Epithelial cell of esophagus (primary cell): ENCODE data around the gene CYB5RL.

ENCODE experiments used
- DNase-seq: peaks from one replicate; pipeline ENCODE4 v3.0.0; 2010; ENCODE audit warnings: low read depth
- H3K4me3 ChIP-seq: 2 replicates; pipeline ENCODE4 v1.5.1; 2011; ENCODE audit warnings: mild to moderate bottlenecking, low read length, control low read depth
- CTCF ChIP-seq: IDR thresholded peaks from 2 replicates; pipeline ENCODE4 v1.5.1; 2011; ENCODE audit warnings: low read depth, mild to moderate bottlenecking, low read length, control low read depth, inconsistent platforms; ENCODE audit not compliant: insufficient read depth; ENCODE audit errors: missing control alignments

CYB5RL gene

GRCh38 chr1:54207287-54207686 is 7.5 kb upstream of the CYB5RL start:
- DNase-seq, result peak; percentile 28
- no peak for TF ChIP-seq CTCF
- H3K4me3 ChIP-seq, result no peak overlapping the region

- H3K4me3 ChIP-seq, result no peak overlapping the region
- DNase-seq, result no peak
- TF ChIP-seq CTCF, result no peak
Measured at GRCh38 chr1:54204199-54204598, 4.4 kb upstream of the CYB5RL start.

GRCh38 chr1:54200519-54200997 is 728 bp upstream of the CYB5RL start:
- TF ChIP-seq CTCF, result no peak
- peak; percentile 11 for DNase-seq
- peak overlapping the region; percentile 91 for H3K4me3 ChIP-seq

GRCh38 chr1:54199151-54199764 is 572 bp downstream of the CYB5RL start:
- no peak for TF ChIP-seq CTCF
- peak; percentile 31 for DNase-seq

GRCh38 chr1:54193453-54193852 is 6.4 kb downstream of the CYB5RL start:
- no peak overlapping the region for H3K4me3 ChIP-seq
- no peak for DNase-seq
- TF ChIP-seq CTCF, result no peak

More at GRCh38 chr1:54199151-54199764, 572 bp downstream of the CYB5RL start:
- H3K4me3 ChIP-seq, result peak overlapping the region; percentile 91

GRCh38 chr1:54191525-54191924 is 8.3 kb downstream of the CYB5RL start:
- DNase-seq, result no peak
- no peak for TF ChIP-seq CTCF
- no peak overlapping the region for H3K4me3 ChIP-seq

GRCh38 chr1:54190526-54190925 is 9.3 kb downstream of the CYB5RL start:
- no peak for DNase-seq
- no peak for TF ChIP-seq CTCF
- H3K4me3 ChIP-seq, result no peak overlapping the region
